Measurements from ENCODE around the gene GNPAT. TPM values are rescaled to one million over a fixed set of nuclear protein-coding genes. Genes with fewer than 3 reads are reported as not detected.

The GNPAT gene
- total and polyA plus RNA-seq, 10 of the 15 experiments (the other 5 are each of a cell fraction or from before 2014, with no cell fraction given) = 24.0 to 70.6 (median 47.2) TPM

DNA sequence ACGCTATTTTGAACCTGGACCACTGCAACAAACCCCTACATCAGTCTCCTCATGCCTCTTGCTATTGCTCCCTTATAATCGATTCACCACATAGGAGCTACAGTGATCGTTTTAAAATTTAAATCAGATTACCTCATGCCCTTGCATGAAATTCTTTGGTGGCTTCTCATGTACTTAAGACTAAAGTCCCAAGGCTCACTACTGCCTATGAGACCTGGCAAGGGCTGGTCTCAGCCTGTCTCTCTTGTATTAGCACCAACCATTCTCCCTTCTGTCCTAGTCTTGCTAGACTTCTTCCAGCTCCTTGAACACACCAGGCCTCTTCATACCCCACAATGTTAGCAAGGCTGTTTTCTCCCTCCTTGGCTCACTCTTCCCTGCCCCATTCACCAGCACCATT lies 6.5 kb upstream of the GNPAT start:
- TF ChIP-seq, protein P1, sequence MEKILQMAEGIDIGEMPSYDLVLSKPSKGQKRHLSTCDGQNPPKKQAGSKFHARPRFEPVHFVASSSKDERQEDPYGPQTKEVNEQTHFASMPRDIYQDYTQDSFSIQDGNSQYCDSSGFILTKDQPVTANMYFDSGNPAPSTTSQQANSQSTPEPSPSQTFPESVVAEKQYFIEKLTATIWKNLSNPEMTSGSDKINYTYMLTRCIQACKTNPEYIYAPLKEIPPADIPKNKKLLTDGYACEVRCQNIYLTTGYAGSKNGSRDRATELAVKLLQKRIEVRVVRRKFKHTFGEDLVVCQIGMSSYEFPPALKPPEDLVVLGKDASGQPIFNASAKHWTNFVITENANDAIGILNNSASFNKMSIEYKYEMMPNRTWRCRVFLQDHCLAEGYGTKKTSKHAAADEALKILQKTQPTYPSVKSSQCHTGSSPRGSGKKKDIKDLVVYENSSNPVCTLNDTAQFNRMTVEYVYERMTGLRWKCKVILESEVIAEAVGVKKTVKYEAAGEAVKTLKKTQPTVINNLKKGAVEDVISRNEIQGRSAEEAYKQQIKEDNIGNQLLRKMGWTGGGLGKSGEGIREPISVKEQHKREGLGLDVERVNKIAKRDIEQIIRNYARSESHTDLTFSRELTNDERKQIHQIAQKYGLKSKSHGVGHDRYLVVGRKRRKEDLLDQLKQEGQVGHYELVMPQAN (conservative IDR thresholded peaks at IDR 0.05) = no peak
- TF ChIP-seq STAT1 (conservative IDR thresholded peaks at IDR 0.05) (no peak), BRCA1 (IDR thresholded peaks at IDR 0.05; ENCODE audit: low read depth, low read length) (no peak), MTA2 (IDR thresholded peaks at IDR 0.05; ENCODE audit: low read depth) (no peak), CBFB (IDR thresholded peaks at IDR 0.05; ENCODE audit: low read depth) (no peak), YBX1 (IDR thresholded peaks at IDR 0.05) (no peak), KDM1A (IDR thresholded peaks at IDR 0.05; ENCODE audit: borderline replicate concordance) (no peak), ZNF274 (IDR thresholded peaks at IDR 0.05; ENCODE audit: insufficient read depth, insufficient read length) (no peak), WRNIP1 (IDR thresholded peaks at IDR 0.05; ENCODE audit: borderline replicate concordance, low read depth, low read length) (no peak), BHLHE40 (IDR thresholded peaks at IDR 0.05; ENCODE audit: borderline replicate concordance in 1 of 2, low read depth in 2 of 2, low read length in 1 of 2) (no peak), ZNF622 (IDR thresholded peaks at IDR 0.05) (no peak), SREBF1 (IDR thresholded peaks at IDR 0.05; ENCODE audit: low read length) (no peak), ZNF207 (IDR thresholded peaks at IDR 0.05; ENCODE audit: borderline replicate concordance) (no peak), YY1 (IDR thresholded peaks at IDR 0.05; ENCODE audit: low read depth, low read length) (no peak), RB1 (IDR thresholded peaks at IDR 0.05; ENCODE audit: borderline replicate concordance) (no peak), MEF2B (IDR thresholded peaks at IDR 0.05; ENCODE audit: partially characterized antibody, poor library complexity, severe bottlenecking) (no peak)
- TF ChIP-seq, protein P2, sequence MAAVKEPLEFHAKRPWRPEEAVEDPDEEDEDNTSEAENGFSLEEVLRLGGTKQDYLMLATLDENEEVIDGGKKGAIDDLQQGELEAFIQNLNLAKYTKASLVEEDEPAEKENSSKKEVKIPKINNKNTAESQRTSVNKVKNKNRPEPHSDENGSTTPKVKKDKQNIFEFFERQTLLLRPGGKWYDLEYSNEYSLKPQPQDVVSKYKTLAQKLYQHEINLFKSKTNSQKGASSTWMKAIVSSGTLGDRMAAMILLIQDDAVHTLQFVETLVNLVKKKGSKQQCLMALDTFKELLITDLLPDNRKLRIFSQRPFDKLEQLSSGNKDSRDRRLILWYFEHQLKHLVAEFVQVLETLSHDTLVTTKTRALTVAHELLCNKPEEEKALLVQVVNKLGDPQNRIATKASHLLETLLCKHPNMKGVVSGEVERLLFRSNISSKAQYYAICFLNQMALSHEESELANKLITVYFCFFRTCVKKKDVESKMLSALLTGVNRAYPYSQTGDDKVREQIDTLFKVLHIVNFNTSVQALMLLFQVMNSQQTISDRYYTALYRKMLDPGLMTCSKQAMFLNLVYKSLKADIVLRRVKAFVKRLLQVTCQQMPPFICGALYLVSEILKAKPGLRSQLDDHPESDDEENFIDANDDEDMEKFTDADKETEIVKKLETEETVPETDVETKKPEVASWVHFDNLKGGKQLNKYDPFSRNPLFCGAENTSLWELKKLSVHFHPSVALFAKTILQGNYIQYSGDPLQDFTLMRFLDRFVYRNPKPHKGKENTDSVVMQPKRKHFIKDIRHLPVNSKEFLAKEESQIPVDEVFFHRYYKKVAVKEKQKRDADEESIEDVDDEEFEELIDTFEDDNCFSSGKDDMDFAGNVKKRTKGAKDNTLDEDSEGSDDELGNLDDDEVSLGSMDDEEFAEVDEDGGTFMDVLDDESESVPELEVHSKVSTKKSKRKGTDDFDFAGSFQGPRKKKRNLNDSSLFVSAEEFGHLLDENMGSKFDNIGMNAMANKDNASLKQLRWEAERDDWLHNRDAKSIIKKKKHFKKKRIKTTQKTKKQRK (IDR thresholded peaks at IDR 0.05; ENCODE audit: low read depth, low read length) = no peak
- TF ChIP-seq, protein P3, sequence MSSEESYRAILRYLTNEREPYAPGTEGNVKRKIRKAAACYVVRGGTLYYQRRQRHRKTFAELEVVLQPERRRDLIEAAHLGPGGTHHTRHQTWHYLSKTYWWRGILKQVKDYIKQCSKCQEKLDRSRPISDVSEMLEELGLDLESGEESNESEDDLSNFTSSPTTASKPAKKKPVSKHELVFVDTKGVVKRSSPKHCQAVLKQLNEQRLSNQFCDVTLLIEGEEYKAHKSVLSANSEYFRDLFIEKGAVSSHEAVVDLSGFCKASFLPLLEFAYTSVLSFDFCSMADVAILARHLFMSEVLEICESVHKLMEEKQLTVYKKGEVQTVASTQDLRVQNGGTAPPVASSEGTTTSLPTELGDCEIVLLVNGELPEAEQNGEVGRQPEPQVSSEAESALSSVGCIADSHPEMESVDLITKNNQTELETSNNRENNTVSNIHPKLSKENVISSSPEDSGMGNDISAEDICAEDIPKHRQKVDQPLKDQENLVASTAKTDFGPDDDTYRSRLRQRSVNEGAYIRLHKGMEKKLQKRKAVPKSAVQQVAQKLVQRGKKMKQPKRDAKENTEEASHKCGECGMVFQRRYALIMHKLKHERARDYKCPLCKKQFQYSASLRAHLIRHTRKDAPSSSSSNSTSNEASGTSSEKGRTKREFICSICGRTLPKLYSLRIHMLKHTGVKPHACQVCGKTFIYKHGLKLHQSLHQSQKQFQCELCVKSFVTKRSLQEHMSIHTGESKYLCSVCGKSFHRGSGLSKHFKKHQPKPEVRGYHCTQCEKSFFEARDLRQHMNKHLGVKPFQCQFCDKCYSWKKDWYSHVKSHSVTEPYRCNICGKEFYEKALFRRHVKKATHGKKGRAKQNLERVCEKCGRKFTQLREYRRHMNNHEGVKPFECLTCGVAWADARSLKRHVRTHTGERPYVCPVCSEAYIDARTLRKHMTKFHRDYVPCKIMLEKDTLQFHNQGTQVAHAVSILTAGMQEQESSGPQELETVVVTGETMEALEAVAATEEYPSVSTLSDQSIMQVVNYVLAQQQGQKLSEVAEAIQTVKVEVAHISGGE (CRISPR knock-in tag; IDR thresholded peaks at IDR 0.05) = no peak
- H3K36me3 ChIP-seq (ENCODE audit: control insufficient read depth in 2 of 2, insufficient read depth in 2 of 2, low read length in 1 of 2) = peaks cover 2 to 18% of the 10 kb centered on the region in 2 experiments; a peak in 2 of 4 replicates
- peaks cover 7% of the 10 kb centered on the region for H3K79me2 ChIP-seq (ENCODE audit: control insufficient read depth, insufficient read depth, low read length)
- no peaks in the 10 kb centered on the region for H3K27me3 ChIP-seq (replicated peaks in 1 of 2; ENCODE audit: control insufficient read depth in 2 of 2, insufficient read depth in 2 of 2, low read length in 1 of 2)
- ChIA-PET RAD21 (ENCODE audit: unreplicated experiment) (no interaction called here), POLR2A (no interaction called here), SMC1A (ENCODE audit: uncharacterized antibody, unreplicated experiment) (interaction anchor here (1.0 to 1.2 kb wide), 2 partner anchors 7 to 335 kb away, joined by 3 read pairs; no protein-coding TSS in a partner anchor), CTCF (no interaction called here)
- peaks cover 7% of the 10 kb centered on the region for H3K4me1 ChIP-seq (ENCODE audit: control insufficient read depth, insufficient read depth, low read length)
- no TSS peak for BruUV-seq (replicated peaks)
- no peak overlapping the region for H3K4me3 ChIP-seq
- H3K9me3 ChIP-seq (replicated peaks; ENCODE audit: control insufficient read depth, insufficient read depth, low read length) = no peaks in the 10 kb centered on the region
- no peaks in the 10 kb centered on the region for H4K20me1 ChIP-seq (ENCODE audit: control insufficient read depth, insufficient read depth)
- in situ Hi-C loops (cut with MboI) (no loop called here), intact Hi-C loops (cut with micrococcal nuclease; ENCODE audit: unreplicated experiment) (no loop called here)
- H3K4me2 ChIP-seq (ENCODE audit: control insufficient read depth, insufficient read depth) = no peak overlapping the region
- H3K9ac ChIP-seq (ENCODE audit: control insufficient read depth, insufficient read depth, low read length) = no peak overlapping the region
- FAIRE-seq (no peak), ATAC-seq (no peak), DNase-seq (ENCODE audit: low read depth, low spot score) (no peak)
- 100% methylated on average over 3 of the region's 3 CpGs for WGBS (ENCODE audit: insufficient coverage, insufficient replicate concordance, low lambda C conversion rate, missing lambda C conversion rate)
- H2AFZ ChIP-seq (ENCODE audit: control insufficient read depth, low read depth, low read length) = no peak overlapping the region
- H3K27ac ChIP-seq (ENCODE audit: control insufficient read depth, insufficient read depth) = no peak overlapping the region

Measured in GM12878 (cell line).